ENCODE results near the gene AARS1. TPM values are rescaled to one million over a fixed set of nuclear protein-coding genes. Genes with fewer than 3 reads are reported as not detected.
"Not testable (repeated sequence)": the region's sequence is repeated elsewhere in the genome, so short reads cannot be mapped to it uniquely, and the experiment has no call there.

The AARS1 gene
- total and polyA plus RNA-seq, 7 donors, result 19.8 to 80.0 (median 58.1) TPM

- H3K9me3 ChIP-seq, H3K27me3 ChIP-seq: not testable (repeated sequence)
- WGBS, 2 donors, result 96 to 97% methylated on average over 6 of the region's 6 CpGs
Observed at GRCh38 chr16:70206382-70206781, 82.9 kb downstream of the AARS1 start.

DNA sequence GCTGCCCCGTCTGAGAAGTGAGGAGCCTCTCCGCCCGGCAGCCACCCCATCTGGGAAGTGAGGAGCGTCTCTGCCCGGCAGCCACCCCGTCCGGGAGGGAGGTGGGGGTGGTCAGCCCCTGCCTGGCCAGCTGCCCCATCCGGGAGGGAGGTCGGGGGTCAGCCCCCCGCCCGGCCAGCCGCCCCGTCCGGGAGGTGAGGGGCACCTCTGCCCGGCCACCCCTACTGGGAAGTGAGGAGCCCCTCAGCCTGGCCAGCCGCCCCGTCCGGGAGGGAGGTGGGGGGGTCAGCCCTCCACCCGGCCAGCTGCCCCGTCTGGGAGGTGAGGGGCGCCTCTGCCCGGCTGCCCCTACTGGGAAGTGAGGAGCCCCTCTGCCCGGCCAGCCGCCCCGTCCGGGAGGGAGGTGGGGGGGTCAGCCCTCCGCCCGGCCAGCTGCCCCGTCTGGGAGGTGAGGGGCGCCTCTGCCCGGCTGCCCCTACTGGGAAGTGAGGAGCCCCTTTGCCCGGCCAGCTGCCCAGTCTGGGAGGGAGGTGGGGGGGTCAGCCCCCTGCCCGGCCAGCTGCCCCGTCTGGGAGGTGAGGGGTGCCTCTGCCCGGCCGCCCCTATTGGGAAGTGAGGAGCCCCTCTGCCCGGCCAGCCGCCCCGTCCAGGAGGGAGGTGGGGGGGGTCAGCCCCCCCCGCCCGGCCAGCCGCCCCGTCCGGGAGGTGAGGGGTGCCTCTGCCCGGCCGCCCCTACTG lies 84.5 kb downstream of the AARS1 start:
- not testable (repeated sequence) for H3K4me3 ChIP-seq, DNase-seq
- WGBS, 2 donors, result 96 to 97% methylated on average over 45 of the region's 46 CpGs

More at GRCh38 chr16:70206382-70206781, 82.9 kb downstream of the AARS1 start:
- H3K36me3 ChIP-seq; H3K4me1 ChIP-seq; intact Hi-C loops (cut with DNase I); H3K4me3 ChIP-seq; H3K27ac ChIP-seq; DNase-seq: not testable (repeated sequence)

DNA sequence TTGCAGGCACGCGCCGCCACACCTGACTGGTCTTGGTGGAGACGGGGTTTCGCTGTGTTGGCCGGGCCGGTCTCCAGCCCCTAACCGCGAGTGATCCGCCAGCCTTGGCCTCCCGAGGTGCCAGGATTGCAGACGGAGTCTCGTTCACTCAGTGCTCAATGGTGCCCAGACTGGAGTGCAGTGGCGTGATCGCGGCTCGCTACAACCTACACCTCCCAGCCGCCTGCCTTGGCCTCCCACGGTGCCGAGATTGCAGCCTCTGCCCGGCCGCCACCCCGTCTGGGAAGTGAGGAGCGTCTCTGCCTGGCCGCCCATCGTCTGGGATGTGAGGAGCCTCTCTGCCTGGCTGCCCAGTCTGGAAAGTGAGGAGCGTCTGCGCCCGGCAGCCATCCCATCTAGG lies 85.3 kb downstream of the AARS1 start:
- not testable (repeated sequence) for H3K27me3 ChIP-seq, DNase-seq
- WGBS, 2 donors, result 96 to 99% methylated on average over 18 of the region's 29 CpGs

More for the DNA sequence above, 84.5 kb downstream of the AARS1 start:
- intact Hi-C loops (cut with DNase I); H3K27ac ChIP-seq; H3K27me3 ChIP-seq; H3K9me3 ChIP-seq; H3K36me3 ChIP-seq; H3K4me1 ChIP-seq: not testable (repeated sequence)

DNA sequence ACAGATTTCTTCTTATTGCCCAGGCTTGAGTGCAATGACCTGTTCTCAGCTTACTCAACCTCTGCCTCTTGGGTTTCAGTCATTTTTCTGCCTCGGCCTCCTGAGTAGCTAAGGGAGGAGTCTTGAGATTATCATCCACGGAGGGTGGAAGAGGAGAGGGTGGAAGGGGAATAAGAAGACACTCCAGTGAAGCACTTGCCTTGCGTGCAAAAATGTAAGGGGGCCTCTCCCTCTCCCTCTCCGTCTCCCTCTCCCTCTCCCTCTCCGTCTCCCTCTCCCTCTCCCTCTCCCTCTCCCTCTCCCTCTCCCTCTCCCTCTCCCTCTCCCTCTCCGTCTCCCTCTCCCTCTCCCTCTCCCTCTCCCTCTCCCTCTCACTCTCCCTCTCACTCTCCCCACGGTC lies 85.8 kb downstream of the AARS1 start:
- H3K36me3 ChIP-seq; H3K27ac ChIP-seq; intact Hi-C loops (cut with DNase I); H3K4me1 ChIP-seq; H3K4me3 ChIP-seq; H3K9me3 ChIP-seq; DNase-seq; H3K27me3 ChIP-seq: not testable (repeated sequence)
- WGBS, 2 donors, result 69 to 89% methylated on average over 4 to 5 of the region's 7 CpGs

More for the DNA sequence above, 85.3 kb downstream of the AARS1 start:
- H3K4me3 ChIP-seq; H3K4me1 ChIP-seq; H3K27ac ChIP-seq; intact Hi-C loops (cut with DNase I); H3K36me3 ChIP-seq; H3K9me3 ChIP-seq: not testable (repeated sequence)

Small RNA genes lying within 50 kb of the gene (small RNA-seq; reads per million reads assigned to genes)
- gene AC009060.2, result 0 reads per million in 3 donors
- 0 reads per million in 3 donors for gene RN7SL279P

Other genes starting within 250 kb of the AARS1 start
- gene PDPR, start 175.2 kb downstream of the AARS1 start, total RNA-seq, result 10 to 100 TPM; 16.4 to 28.5 (median 21.5) TPM
- gene PDPR, start 175.2 kb downstream of the AARS1 start, polyA plus RNA-seq, result 10 to 100 TPM in 1 of 3 donors, 1 to 10 TPM in 2; 2.8 to 11.0 (median 3.0) TPM
- not detected for gene CLEC18C, start 115.7 kb downstream of the AARS1 start, total RNA-seq
- under 1 TPM in 1 of 3 donors, not detected in 2; 0.10 TPM for gene CLEC18C, start 115.7 kb downstream of the AARS1 start, polyA plus RNA-seq
- gene EXOSC6, start 37.6 kb downstream of the AARS1 start, total RNA-seq, result 10 to 100 TPM; 13.5 to 24.7 (median 14.1) TPM
- gene EXOSC6, start 37.6 kb downstream of the AARS1 start, polyA plus RNA-seq, result 10 to 100 TPM in 1 of 3 donors, 1 to 10 TPM in 2; 5.4 to 12.4 (median 5.8) TPM
- 10 to 100 TPM; 16.6 to 27.1 (median 24.6) TPM for gene DDX19B, start 9.7 kb upstream of the AARS1 start, total RNA-seq
- 10 to 100 TPM; 21.7 to 34.2 (median 23.4) TPM for gene DDX19B, start 9.7 kb upstream of the AARS1 start, polyA plus RNA-seq
- 10 to 100 TPM; 33.9 to 41.3 (median 37.9) TPM for gene DDX19A, start 57.4 kb upstream of the AARS1 start, total RNA-seq
- gene DDX19A, start 57.4 kb upstream of the AARS1 start, polyA plus RNA-seq, result 10 to 100 TPM; 12.0 to 24.4 (median 14.4) TPM
- 10 to 100 TPM; 14.0 to 21.3 (median 16.6) TPM for gene ST3GAL2, start 149.6 kb upstream of the AARS1 start, total RNA-seq
- 10 to 100 TPM in 1 of 3 donors, 1 to 10 TPM in 2; 2.3 to 10.2 (median 2.4) TPM for gene ST3GAL2, start 149.6 kb upstream of the AARS1 start, polyA plus RNA-seq
- gene FCSK, start 165.1 kb upstream of the AARS1 start, total RNA-seq, result 10 to 100 TPM in 3 of 4 donors, 1 to 10 TPM in 1; 7.8 to 13.3 (median 12.2) TPM
- 10 to 100 TPM in 2 of 3 donors, 1 to 10 TPM in 1; 7.6 to 19.1 (median 14.4) TPM for gene FCSK, start 165.1 kb upstream of the AARS1 start, polyA plus RNA-seq
- 10 to 100 TPM; 25.2 to 44.3 (median 31.9) TPM for gene COG4, start 234.0 kb upstream of the AARS1 start, total RNA-seq
- gene COG4, start 234.0 kb upstream of the AARS1 start, polyA plus RNA-seq, result 10 to 100 TPM; 31.2 to 51.0 (median 39.5) TPM
- 10 to 100 TPM; 41.9 to 71.5 (median 59.5) TPM for gene SF3B3, start 234.3 kb upstream of the AARS1 start, total RNA-seq
- 10 to 100 TPM; 23.8 to 98.5 (median 30.6) TPM for gene SF3B3, start 234.3 kb upstream of the AARS1 start, polyA plus RNA-seq

All from sigmoid colon (tissue), 7 donors.